GM19193 (cell line): Measurements from ENCODE around the gene SEMG2.

Experiments
- POLR2A ChIP-seq: IDR thresholded peaks from 4 replicates; pipeline ENCODE4 v1.6.1; 2011; ENCODE audit not compliant: insufficient read depth, insufficient read length; ENCODE audit errors: extremely low read depth

The SEMG2 gene

GRCh38 chr20:45211569-45212474 is 9.4 kb upstream of the SEMG2 start:
- no peak for TF ChIP-seq POLR2A

- no peak for TF ChIP-seq POLR2A
Measured at GRCh38 chr20:45212836-45213235, 8.3 kb upstream of the SEMG2 start.

GRCh38 chr20:45218124-45218523 is 3.0 kb upstream of the SEMG2 start:
- TF ChIP-seq POLR2A, result no peak

- TF ChIP-seq POLR2A, result no peak
Measured at GRCh38 chr20:45218636-45219035, 2.5 kb upstream of the SEMG2 start.

DNA sequence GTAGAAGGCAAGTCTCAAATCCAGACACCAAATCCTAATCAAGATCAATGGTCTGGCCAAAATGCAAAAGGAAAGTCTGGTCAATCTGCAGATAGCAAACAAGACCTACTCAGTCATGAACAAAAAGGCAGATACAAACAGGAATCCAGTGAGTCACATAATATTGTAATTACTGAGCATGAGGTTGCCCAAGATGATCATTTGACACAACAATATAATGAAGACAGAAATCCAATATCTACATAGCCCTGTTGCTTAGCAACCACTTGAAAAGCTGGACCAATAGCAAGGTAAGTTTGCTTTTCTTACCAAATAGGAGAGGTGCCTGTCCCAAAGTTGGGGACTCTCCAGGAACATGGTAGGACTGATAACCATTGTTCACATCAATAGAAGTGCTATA is 2.0 kb downstream of the SEMG2 start:
- no peak for TF ChIP-seq POLR2A

DNA sequence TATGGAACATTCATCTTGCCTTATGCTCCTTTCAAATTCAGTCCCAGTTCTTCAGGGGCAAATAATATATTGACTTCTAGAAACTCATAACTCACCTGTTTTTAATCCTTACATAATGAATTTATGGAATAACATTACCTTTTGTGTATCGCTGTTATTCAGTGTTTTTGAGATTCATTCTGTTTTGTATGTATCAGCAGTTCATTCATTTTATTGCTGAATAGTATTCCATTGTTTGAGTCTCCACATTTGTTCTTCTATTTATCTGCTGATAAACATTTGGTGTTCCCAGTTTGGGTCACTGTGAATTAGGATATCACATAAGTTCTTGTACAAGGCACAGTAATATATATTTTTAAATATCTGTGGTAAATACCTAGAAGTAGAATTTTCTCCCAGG is 5.1 kb downstream of the SEMG2 start:
- TF ChIP-seq POLR2A, result no peak

GRCh38 chr20:45229264-45230056 is 8.3 kb downstream of the SEMG2 start:
- TF ChIP-seq POLR2A, result no peak

DNA sequence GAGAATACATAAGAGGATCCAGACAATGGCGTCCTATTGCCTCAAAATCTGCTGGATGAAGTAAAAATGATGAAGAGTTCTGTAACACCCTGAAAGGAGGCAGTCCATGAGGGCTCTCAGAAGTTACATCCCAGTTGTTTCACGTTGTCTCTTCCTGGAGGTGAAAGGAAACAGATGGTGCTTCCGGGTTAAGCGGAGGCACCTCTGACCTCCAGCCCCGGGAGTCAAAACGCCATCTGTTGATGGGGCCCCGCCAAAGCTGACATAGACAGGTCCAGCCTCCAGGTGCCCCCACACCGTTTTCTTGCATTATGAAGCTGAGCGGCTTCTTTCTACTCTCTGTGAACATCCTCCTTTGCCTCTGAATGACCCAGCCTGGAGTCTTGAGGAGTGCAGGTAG is 9.5 kb downstream of the SEMG2 start:
- TF ChIP-seq POLR2A, result no peak

GRCh38 chr20:45235995-45236394 is 14.8 kb downstream of the SEMG2 start:
- no peak for TF ChIP-seq POLR2A

- no peak for TF ChIP-seq POLR2A
Measured at GRCh38 chr20:45238139-45238538, 17.0 kb downstream of the SEMG2 start.

DNA sequence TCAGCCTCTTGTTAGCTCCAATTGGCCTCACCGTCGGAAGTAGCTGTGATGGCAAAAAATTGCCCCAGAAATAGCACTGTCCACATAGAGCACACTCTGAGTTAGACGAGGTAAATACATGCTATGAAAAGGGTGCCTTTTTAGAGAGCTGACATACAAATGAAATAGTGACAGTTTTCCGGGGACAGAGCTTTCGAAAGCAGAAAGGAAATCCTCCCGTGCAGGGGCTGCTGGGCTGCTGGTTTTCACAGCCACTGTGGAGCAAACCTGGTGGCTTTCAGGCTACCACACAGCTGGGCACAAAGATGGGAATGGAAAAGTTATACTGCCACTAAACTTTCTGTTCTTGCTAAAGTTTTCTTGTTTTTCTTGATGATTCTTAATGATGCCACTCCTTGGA is 24.9 kb downstream of the SEMG2 start:
- no peak for TF ChIP-seq POLR2A

- no peak for TF ChIP-seq POLR2A
Measured at GRCh38 chr20:45247865-45248264, 26.7 kb downstream of the SEMG2 start.

DNA sequence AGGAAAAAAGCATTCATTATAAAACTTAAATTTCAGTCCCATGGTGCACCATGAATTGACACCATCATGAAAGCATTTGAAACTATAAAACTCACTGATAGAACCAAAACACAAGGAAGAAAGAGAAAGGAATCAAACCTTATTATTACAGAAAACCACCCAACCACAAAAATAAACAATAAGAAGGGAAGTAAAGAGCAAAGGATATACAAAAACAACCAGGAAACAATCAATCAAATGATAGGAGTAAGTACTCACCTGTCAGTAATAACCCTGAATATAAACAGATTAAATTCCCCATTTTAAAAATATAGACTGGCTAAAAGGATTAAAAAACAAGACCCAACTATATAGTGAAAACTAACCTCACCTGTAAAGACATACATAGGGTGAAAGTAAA is 27.4 kb downstream of the SEMG2 start:
- no peak for TF ChIP-seq POLR2A

- no peak for TF ChIP-seq POLR2A
Measured at GRCh38 chr20:45251884-45252560, 30.8 kb downstream of the SEMG2 start.

DNA sequence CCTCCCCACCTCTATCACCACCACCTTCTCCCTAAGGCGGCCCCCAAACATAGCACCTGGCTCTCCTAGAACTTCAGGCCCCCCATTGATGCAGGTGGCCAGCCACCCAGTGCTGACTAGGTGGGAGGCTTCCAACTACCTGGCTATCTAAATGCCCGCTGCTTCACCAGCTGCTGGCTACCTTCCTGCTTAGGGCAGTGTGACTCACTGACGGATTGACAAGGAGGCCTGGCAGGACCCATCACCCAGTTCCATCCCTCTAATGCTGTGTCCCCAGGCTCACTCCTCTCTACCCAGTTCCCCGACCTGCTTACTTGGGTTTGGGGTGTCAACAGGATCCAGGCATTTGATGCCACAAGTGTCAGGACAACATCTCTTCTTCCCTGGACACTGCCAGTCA is 32.1 kb downstream of the SEMG2 start:
- no peak for TF ChIP-seq POLR2A
